ENCODE results near the gene SGO1. TPM values are rescaled to one million over a fixed set of nuclear protein-coding genes. Genes with fewer than 3 reads are reported as not detected.
A peak's percentile ranks its signal among the peaks of the same experiment; 100 is the strongest.

SGO1 gene
- total RNA-seq, 1 experiment from 2014 or later, result 23.5 TPM

DNA sequence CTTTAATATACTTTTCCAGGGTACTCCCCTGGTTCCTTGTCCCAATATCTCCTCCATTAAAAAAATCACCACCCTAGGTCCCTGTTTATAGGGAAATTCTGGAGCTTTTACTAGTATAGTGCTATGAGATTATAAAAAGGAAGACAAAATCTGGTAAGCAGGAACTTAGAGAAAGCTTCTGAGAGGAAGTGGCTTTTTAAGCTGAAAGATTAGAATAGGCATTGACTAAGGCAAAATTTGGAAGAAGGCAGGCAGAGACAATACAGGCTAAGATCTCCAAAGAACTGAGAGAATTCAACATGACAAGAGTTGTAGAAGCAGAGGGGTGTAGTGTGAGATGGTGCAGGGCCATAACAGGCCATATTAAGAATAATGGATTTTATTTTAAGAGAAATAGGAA, 25.8 kb downstream of the SGO1 start (continued):
- TF ChIP-seq ELF1 (IDR thresholded peaks at IDR 0.05; ENCODE audit: borderline replicate concordance, low read depth) (no peak), ZFX (IDR thresholded peaks at IDR 0.05) (no peak), ATF3 (IDR thresholded peaks at IDR 0.05) (no peak), SRF (IDR thresholded peaks at IDR 0.05; ENCODE audit: low read depth) (no peak), SIN3A (IDR thresholded peaks at IDR 0.05; ENCODE audit: low read depth) (no peak), SP1 (IDR thresholded peaks at IDR 0.05; ENCODE audit: low read depth) (no peak), ZNF274 (IDR thresholded peaks at IDR 0.05; ENCODE audit: low read depth, low read length) (no peak)

GRCh38 chr3:20154928-20155327, 31.1 kb downstream of the SGO1 start:
- no peak for DNase-seq (ENCODE audit: low read depth, low spot score)
- ChIA-PET RAD21 (ENCODE audit: low non-redundant PET in 1 of 2, low total read pairs in 2 of 2, uncharacterized antibody in 2 of 2, unreplicated experiment in 2 of 2) (no interaction called here), CTCF (no interaction called here), POLR2A (interaction anchor here (1.0 kb wide), 1 partner anchor 15 kb away, joined by 4 read pairs; no protein-coding TSS in a partner anchor)
- H2AFZ ChIP-seq (ENCODE audit: low read depth, low read length, poor library complexity, severe bottlenecking), result no peak overlapping the region
- intact Hi-C loops (cut with micrococcal nuclease), result loop anchor here (10.0 kb wide), 1 partner anchor 270 kb away; no protein-coding TSS in a partner anchor
- no peaks in the 10 kb centered on the region for H3K9me2 ChIP-seq (ENCODE audit: insufficient read depth)
- peaks cover 10 to 11% of the 10 kb centered on the region in 2 experiments; a peak in 3 of 4 replicates for H3K36me3 ChIP-seq (ENCODE audit: control insufficient read depth in 1 of 2, insufficient read depth in 2 of 2, low read length in 2 of 2)
- H3K4me2 ChIP-seq (ENCODE audit: low read length), result no peak overlapping the region
- BruUV-seq (replicated peaks), result no TSS peak
- H4K20me1 ChIP-seq (ENCODE audit: insufficient read depth), result no peaks in the 10 kb centered on the region
- H3K79me2 ChIP-seq (ENCODE audit: insufficient read depth, low read length), result no peaks in the 10 kb centered on the region
- no peaks in the 10 kb centered on the region for H3K9me3 ChIP-seq (ENCODE audit: control insufficient read depth in 1 of 2, insufficient read depth in 1 of 2, low read depth in 1 of 2, low read length in 2 of 2)
- no peaks in the 10 kb centered on the region for H3K4me1 ChIP-seq (ENCODE audit: control insufficient read depth in 1 of 2, insufficient read depth in 2 of 2, low read length in 2 of 2)
- H3K27me3 ChIP-seq (ENCODE audit: insufficient read depth, low read length), result no peaks in the 10 kb centered on the region
- no peak for ATAC-seq
- no peak overlapping the region for H3K9ac ChIP-seq (ENCODE audit: low read length)
- TF ChIP-seq YY1 (IDR thresholded peaks at IDR 0.05; ENCODE audit: extremely low read depth, insufficient replicate concordance, low read depth, low read length) (no peak), RAD21 (IDR thresholded peaks at IDR 0.05; ENCODE audit: low read depth) (peak; percentile 33; the same call in 1 of the 2 replicates), ELF1 (IDR thresholded peaks at IDR 0.05; ENCODE audit: borderline replicate concordance, low read depth) (no peak), EZH2 (IDR thresholded peaks at IDR 0.05) (no peak), CBX3 (IDR thresholded peaks at IDR 0.05; ENCODE audit: low read depth) (no peak), SP1 (IDR thresholded peaks at IDR 0.05; ENCODE audit: low read depth) (no peak)
- H3K27ac ChIP-seq (ENCODE audit: low read depth, low read length), result no peak overlapping the region
- H3K4me3 ChIP-seq (replicated peaks in 1 of 2; ENCODE audit: low read depth in 1 of 2, low read length in 2 of 2), result no peak overlapping the region

Measured in HCT116 (cell line).